Jurkat, Clone E6-1 (cell line): Measurements from ENCODE around the gene CABLES2.
"Not testable (repeated sequence)": the region's sequence is repeated elsewhere in the genome, so short reads cannot be mapped to it uniquely, and the experiment has no call there.

ENCODE experiments used
- DNase-seq: peaks from one replicate; pipeline ENCODE4 v3.0.0-alpha.2; 2011; ENCODE audit warnings: low read depth, low spot score
- H3K4me3 ChIP-seq: 2 replicates; pipeline ENCODE4 v1.5.1; 2011; ENCODE audit warnings: mild to moderate bottlenecking, low read length, control low read depth, moderate library complexity

Gene CABLES2

DNA sequence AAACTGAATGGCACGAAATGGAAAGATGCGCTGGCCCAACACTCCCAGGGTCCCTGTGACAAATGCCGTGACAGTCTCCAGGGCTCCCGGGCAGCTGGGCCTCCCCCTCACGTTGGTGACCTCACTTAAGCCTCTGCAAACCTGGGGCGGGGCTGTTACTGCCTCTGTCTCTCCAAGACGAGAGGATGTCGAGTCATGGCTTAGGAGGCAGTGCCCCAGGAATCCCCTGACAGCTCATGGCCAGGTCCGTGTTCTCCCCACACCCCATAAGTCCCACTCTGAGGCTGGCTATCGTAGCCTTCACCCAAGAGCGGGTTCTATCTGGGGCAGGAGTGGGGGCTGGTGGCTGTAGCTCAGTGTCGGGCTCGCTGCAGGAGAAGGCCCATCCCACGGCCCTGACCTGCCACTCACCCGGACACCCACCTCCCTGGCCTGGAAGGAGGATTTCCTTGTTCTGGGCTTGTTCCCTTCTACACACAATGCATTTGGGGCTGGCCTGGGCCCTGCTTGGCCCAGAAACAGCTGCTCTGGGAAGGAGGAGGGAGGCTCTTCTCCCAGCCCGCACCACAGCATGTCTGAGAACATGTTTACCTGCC is 25.8 kb downstream of the CABLES2 start:
- no peak overlapping the region for H3K4me3 ChIP-seq
- DNase-seq = no peak

GRCh38 chr20:62378215-62378614 is 28.9 kb downstream of the CABLES2 start:
- no peak for DNase-seq
- no peak overlapping the region for H3K4me3 ChIP-seq

GRCh38 chr20:62377615-62378178 is 29.4 kb downstream of the CABLES2 start:
- H3K4me3 ChIP-seq = no peak overlapping the region
- no peak for DNase-seq

DNA sequence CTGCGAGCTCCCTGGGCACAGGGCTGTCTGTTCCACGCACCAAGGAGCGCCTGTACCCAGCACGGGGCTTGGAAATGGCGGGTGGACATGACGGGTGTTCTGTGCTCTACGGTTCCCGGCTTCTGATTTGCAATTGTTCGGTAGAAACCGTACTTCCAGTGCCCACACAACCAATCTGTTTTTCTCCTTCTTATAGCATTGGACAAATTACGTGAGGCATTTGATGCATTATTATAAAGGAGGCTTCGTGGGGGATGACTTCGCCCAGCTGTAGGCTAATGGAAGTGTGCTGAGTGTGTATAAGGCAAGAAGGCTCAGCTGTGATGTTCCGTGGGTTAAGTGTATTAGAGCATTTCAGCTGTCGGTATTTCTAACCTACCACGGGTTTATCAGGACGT is 30.0 kb downstream of the CABLES2 start:
- DNase-seq = no peak
- H3K4me3 ChIP-seq = no peak overlapping the region

DNA sequence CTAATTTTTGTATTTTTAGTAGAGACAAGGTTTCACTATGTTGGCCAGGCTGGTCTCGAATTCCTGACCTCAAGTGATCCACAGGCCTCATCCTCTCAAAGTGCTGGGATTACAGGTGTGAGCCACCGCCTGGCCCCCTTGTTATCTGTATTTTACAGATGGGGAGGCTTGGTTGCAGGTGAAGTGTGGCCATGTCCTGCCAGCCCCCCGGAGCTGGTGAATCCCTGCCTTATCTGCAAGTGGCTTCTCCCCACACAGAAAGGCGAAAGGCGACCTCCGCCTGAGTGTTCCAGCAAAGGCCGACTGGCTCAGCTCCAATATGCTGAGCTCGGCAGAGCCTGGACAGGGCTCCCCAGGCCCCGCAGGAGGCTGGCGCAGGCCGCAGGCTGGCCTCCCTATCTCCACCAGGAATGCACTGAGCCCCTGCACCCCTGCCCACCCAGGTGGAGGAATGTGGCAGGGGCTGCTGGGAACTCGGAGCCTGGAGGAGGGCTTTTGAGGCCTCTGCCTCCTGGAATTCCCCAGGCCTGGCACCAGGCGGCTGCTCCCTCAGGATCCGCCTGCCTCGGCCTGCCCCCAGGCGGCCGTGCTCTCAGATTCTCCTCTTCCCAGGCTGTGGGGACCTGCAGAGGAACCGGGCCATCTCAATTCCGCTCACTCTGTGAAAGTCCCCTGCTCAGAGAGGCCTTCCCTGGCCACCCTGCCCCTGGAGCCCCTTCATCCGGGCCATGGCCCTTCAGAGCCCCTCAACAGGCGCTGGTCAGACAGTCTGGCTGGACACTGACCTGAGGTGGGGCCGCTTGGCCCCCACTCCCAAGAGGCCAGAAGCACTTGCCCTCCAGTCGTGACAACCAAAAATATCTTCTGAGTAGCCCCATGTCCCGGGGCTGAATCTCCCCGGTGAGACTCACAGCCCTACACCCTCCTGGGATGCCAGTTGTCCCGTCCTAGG is 30.7 kb downstream of the CABLES2 start:
- no peak for DNase-seq
- no peak overlapping the region for H3K4me3 ChIP-seq

GRCh38 chr20:62374331-62375152 is 32.5 kb downstream of the CABLES2 start:
- no peak for DNase-seq
- no peak overlapping the region for H3K4me3 ChIP-seq

GRCh38 chr20:62373631-62374179 is 33.4 kb downstream of the CABLES2 start:
- H3K4me3 ChIP-seq, DNase-seq: not testable (repeated sequence)

GRCh38 chr20:62372042-62372993 is 34.8 kb downstream of the CABLES2 start:
- no peak for DNase-seq
- H3K4me3 ChIP-seq = no peak overlapping the region

DNA sequence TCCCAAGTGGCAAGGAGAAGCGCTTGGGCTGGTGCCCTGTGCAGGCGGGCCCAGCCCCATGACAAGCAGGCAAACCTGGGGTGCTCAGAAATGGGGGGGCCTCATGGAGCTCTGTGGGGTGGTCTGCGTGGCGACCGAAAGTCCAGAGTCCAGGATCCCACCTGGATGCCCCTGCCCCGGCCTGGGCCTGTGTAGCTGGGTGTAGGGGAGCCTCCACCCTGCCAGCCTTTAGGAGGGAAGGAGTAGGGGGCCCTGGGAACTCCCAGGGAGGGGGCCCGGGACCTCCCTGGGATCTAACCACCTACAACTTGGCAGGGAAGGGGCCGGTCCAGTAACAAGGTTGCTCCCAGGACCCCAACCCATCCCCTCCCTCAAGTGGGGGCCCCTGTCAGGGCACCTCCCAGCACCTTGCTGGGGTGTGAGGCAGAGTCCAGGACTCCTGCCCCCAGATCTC is 35.5 kb downstream of the CABLES2 start:
- H3K4me3 ChIP-seq = no peak overlapping the region
- DNase-seq = no peak

DNA sequence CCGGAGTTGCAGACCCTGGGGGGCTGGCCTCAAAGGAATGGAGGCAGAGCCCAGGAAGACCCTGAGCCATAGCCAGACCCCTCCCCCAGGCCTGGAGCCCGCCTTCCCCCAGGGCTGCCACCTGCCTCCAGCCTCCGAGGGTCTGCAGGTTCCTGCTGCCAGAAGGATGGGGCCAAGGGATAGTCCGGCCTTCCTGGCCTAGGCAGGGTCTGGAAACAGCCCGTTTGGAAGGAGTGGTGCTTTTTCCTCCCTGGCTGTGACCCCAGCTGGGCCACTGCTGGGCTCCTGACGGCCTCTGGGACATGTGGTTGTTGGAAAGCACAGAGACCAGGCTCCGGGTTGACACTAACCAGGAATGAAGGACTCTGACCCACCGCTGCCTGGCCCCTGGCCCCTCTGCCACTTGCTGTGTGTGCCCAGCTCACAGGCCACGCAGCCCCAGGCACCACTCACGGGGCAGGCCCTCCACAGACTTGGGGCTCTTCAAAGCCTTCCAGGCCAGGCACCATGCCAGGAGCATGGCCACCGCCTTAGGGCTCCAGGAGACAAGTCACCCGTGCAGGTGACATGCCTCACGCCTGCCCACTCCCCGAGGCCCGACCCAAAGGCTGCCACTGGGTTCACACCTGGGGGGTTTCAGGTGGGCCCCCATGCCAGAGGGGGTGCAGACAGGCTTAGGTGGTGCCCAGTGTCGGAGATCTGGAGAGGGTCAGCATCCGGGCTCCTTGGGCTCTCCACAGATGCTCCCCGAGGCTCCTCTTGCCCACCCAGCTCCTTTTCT is 36.1 kb downstream of the CABLES2 start:
- no peak for DNase-seq
- no peak overlapping the region for H3K4me3 ChIP-seq

DNA sequence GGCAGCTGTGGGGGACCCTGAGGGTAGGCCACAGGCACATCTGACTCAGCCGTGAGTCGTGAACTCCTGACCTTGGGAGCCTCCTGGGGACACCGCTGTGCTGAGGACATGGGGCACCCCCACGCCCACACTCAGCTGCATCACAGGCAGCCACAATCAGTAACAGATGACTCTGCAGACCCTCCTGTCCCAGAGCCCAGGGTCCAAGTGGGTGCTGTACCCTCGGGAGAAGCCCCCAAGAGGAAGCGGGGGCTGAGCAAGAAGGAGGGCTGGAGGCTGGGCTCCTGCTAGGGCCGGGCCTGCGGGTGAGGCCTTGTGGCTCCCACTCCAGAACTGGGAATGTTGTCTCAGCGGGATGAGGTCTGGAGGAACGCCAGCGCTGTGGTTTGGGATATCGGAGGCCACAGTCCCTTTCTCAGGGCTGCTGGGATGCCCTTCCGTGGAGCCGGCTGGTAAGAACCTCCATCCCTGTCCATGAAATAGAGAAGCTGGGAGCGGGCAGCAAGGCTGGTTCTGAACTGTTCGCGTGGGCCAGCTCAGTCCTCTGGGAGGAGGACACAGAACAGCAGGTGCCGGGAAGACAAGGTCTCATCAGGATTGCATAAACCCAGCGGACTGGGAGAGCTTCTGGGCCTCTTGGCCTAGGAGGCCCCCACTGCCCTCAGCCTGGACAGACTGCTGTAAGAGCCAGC is 36.8 kb downstream of the CABLES2 start:
- DNase-seq = no peak
- H3K4me3 ChIP-seq = no peak overlapping the region

GRCh38 chr20:62369815-62370114 is 37.3 kb downstream of the CABLES2 start:
- no peak for DNase-seq
- H3K4me3 ChIP-seq = no peak overlapping the region

DNA sequence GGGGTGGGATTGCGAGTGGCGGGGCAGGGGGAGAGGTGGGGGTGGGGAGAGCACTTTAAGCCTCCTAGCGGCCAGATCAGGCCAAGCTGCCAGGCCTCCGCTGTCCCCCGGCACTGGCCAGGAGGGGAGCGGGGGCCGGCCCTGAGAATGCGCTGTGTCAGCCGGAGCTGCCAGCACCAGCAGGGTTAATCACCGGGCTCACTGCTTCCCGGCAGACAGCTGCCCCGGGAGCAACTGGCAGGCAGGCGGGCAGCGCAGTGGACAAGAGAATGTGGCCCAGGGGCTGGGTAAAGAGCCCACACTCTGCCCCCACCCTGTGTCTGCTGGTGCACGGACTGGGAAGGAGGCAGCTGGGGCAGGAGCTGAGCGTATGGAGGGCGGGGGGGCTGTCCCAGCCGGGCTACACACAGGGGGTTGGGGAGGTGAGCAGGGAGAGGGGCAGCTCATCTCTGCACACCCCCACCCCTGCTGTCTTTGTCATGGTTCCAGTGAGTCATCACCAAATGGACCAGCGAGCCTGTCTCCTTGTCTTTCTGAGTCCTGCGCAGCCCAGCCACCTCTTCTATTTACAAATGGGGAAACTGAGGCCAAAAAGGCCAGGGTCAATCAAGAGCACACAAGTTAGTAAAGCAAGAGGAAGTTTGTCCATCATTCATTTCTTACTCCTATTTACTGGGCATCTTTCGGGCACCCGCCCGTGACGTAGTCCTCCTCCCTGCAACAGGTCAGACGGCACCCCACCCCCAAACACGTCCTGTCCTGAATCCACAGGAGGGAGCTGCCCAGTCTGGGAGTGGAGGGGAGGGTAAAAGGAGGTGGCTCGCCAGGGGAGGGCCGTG is 37.9 kb downstream of the CABLES2 start:
- H3K4me3 ChIP-seq = no peak overlapping the region
- DNase-seq = no peak

GRCh38 chr20:62368392-62368975 is 38.6 kb downstream of the CABLES2 start:
- DNase-seq = no peak
- H3K4me3 ChIP-seq = no peak overlapping the region

DNA sequence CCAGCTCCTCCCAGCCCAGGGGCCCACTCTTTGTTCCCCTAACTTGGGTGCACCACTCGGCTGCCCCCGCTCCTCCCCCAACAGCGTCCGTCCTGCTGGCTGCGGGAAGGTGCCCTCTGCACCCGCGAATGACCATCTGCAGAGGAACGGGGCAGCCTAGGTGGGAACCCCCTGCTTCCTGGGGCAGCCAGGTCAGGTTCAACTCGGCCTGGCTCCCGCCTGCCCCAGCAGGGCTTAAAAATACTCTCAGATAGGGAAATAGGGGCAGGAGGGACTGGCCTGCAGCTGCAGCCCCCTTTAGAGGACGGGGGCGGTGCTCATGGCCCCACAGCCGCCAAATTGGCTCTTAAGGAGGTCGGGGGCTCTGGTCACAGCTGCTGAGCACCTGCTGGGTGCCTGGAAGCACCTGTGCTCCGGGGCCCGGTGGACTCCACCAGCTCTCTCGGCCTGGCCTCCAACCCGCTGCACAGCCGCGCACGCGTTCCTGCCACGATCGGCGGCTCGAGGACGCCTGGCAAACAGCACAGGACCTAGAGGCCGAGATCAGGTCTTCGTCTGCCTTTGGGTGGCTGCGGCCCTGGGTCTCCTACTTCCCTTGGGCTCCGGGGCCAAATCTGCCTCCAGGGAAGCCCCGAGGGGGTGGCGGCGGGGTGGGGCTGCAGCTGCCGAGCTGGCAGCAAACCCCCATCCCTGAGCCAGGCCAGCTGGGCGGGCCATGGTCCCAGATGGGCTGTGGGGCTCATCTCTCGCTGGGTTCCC is 39.3 kb downstream of the CABLES2 start:
- no peak overlapping the region for H3K4me3 ChIP-seq
- no peak for DNase-seq
